ENCODE results near the gene SNTB2. TPM values are rescaled to one million over a fixed set of nuclear protein-coding genes. Genes with fewer than 3 reads are reported as not detected.
A peak's percentile ranks its signal among the peaks of the same experiment; 100 is the strongest.

The SNTB2 gene
- total and polyA plus RNA-seq, 9 of the 15 experiments (the other 6 are each of a cell fraction or from before 2014, with no cell fraction given) = 1.2 to 13.7 (median 5.7) TPM

GRCh38 chr16:69311533-69312387 is 124.8 kb downstream of the SNTB2 start (continued):
- TF ChIP-seq ZNF41 (CRISPR knock-in tag; conservative IDR thresholded peaks at IDR 0.05) = no peak
- TF ChIP-seq ILF3 (IDR thresholded peaks at IDR 0.05; ENCODE audit: borderline replicate concordance) = no peak
- no peak for TF ChIP-seq ZNF830 (CRISPR knock-in tag; IDR thresholded peaks at IDR 0.05)
- no peak for TF ChIP-seq PCBP2 (IDR thresholded peaks at IDR 0.05; ENCODE audit: low read depth, low read length, poor library complexity, severe bottlenecking)
- no peak for TF ChIP-seq KLF13 (tag; IDR thresholded peaks at IDR 0.05; ENCODE audit: borderline replicate concordance, low read depth)
- no peak for TF ChIP-seq NCOA1 (IDR thresholded peaks at IDR 0.05; ENCODE audit: low read depth)
- TF ChIP-seq ZBTB9 (CRISPR knock-in tag; IDR thresholded peaks at IDR 0.05) = 0 out of 2 replicates have a peak, but pooled peaks have one; percentile 61
- TF ChIP-seq BRD9 (IDR thresholded peaks at IDR 0.05; ENCODE audit: low read depth, partially characterized antibody) = no peak
- no peak for TF ChIP-seq ZKSCAN8 (CRISPR knock-in tag; IDR thresholded peaks at IDR 0.05)
- no peak for TF ChIP-seq ZNF274 (IDR thresholded peaks at IDR 0.05; ENCODE audit: borderline replicate concordance, low read depth, low read length)
- TF ChIP-seq HDAC1 (IDR thresholded peaks at IDR 0.05) = peak in 1 of 2 experiments; percentile 75; a peak in 2 of 4 replicates
- no peak for TF ChIP-seq POLR2A (conservative IDR thresholded peaks at IDR 0.05)
- TF ChIP-seq IRF1 (CRISPR knock-in tag; IDR thresholded peaks at IDR 0.05; ENCODE audit: borderline replicate concordance) = no peak
- TF ChIP-seq TEAD1 (CRISPR knock-in tag; IDR thresholded peaks at IDR 0.05) = no peak
- 0 out of 2 replicates have a peak, but pooled peaks have one; percentile 18 for TF ChIP-seq FOSL1 (tag; conservative IDR thresholded peaks at IDR 0.05)
- no peak for TF ChIP-seq KLF10 (CRISPR knock-in tag; IDR thresholded peaks at IDR 0.05)
- no peak; a peak in 2 of 4 replicates for TF ChIP-seq NRF1 (conservative IDR thresholded peaks at IDR 0.05 in 1 of 2, IDR thresholded peaks at IDR 0.05 in 1 of 2)
- TF ChIP-seq MEF2A (IDR thresholded peaks at IDR 0.05; ENCODE audit: control insufficient read depth, low read depth, low read length) = no peak
- no peak for TF ChIP-seq RHOXF2B (CRISPR knock-in tag; conservative IDR thresholded peaks at IDR 0.05)
- peak; percentile 90 for TF ChIP-seq CHD1 (IDR thresholded peaks at IDR 0.05; ENCODE audit: low read length)
- no peak for TF ChIP-seq NFE2L1 (tag; IDR thresholded peaks at IDR 0.05; ENCODE audit: borderline replicate concordance, low read depth)
- TF ChIP-seq BCLAF1 (IDR thresholded peaks at IDR 0.05; ENCODE audit: borderline replicate concordance in 1 of 2, control insufficient read depth in 1 of 2, low read depth in 2 of 2, low read length in 1 of 2) = 0 out of 4 replicates have a peak, but pooled peaks of 1 of the 2 experiments have one; percentile 14

Data from K562 (cell line).